OCI-LY7 (cell line): Measurements from ENCODE around the gene IQGAP1. TPM values are rescaled to one million over a fixed set of nuclear protein-coding genes. Genes with fewer than 3 reads are reported as not detected.
"Not testable (repeated sequence)": the region's sequence is repeated elsewhere in the genome, so short reads cannot be mapped to it uniquely, and the experiment has no call there.

Experiments
- BruUV-seq: library from RNA; stranded (reverse); fragments of 400-500 nt; replicated peaks from 2 replicates; lab custom pipeline; 2021; lab: Mats Ljungman, UMichigan
- CTCF ChIA-PET: fragments of 300-600 bp; sonication (Branson Sonifier 250); formaldehyde crosslinking; loops from one replicate; lab custom pipeline; 2022; ENCODE audit warnings: antibody characterized with exemption; ENCODE audit not compliant: unreplicated experiment; lab: Charles Lee
- POLR2A ChIA-PET: fragments of 300-600 bp; sonication (Branson Sonifier 250); formaldehyde crosslinking; loops from one replicate; lab custom pipeline; 2022; ENCODE audit warnings: antibody characterized with exemption; lab: Charles Lee
- DNase-seq: peaks from one replicate; pipeline ENCODE4 v3.0.0-alpha.2; 2015; ENCODE audit warnings: low spot score
- H2AFZ ChIP-seq: fragments of 200-600 bp; sonication (generic), shearing (Covaris generic); 2 replicates; pipeline ENCODE4 v1.6.1; 2014; ENCODE audit warnings: mild to moderate bottlenecking, antibody characterized with exemption, low read length, moderate library complexity
- H3K27ac ChIP-seq: fragments of 200-600 bp; sonication (generic); 2 replicates; pipeline ENCODE4 v1.5.1; 2014; ENCODE audit warnings: mixed run types, low read depth, mild to moderate bottlenecking, moderate library complexity, low read length, inconsistent platforms; ENCODE audit not compliant: poor library complexity, severe bottlenecking
- H3K36me3 ChIP-seq: fragments of 200-600 bp; sonication (generic); 2 replicates; pipeline ENCODE4 v1.6.1; 2014; ENCODE audit warnings: mild to moderate bottlenecking, antibody characterized with exemption, low read length, moderate library complexity, mixed read lengths; ENCODE audit not compliant: insufficient read depth
- H3K4me1 ChIP-seq: fragments of 200-600 bp; sonication (generic); 2 replicates; pipeline ENCODE4 v1.5.1; 2014; ENCODE audit warnings: mild to moderate bottlenecking, low read length; ENCODE audit not compliant: insufficient read depth, poor library complexity, severe bottlenecking
- H3K4me2 ChIP-seq: fragments of 200-600 bp; sonication (generic); 2 replicates; pipeline ENCODE4 v1.6.1; 2014; ENCODE audit warnings: mild to moderate bottlenecking, low read length
- H3K4me3 ChIP-seq: fragments of 200-600 bp; sonication (generic); 2 replicates; pipeline ENCODE4 v1.5.1; 2014; ENCODE audit warnings: mild to moderate bottlenecking, low read depth, low read length; ENCODE audit not compliant: poor library complexity, severe bottlenecking
- H3K79me2 ChIP-seq: fragments of 200-600 bp; sonication (generic); 2 replicates; pipeline ENCODE4 v1.6.1; 2016; ENCODE audit warnings: low read depth, mild to moderate bottlenecking, low read length, moderate library complexity, mixed read lengths; ENCODE audit not compliant: insufficient read depth
- H3K9me2 ChIP-seq: fragments of 200-600 bp; sonication (generic); 2 replicates; pipeline ENCODE4 v1.6.1; 2016; ENCODE audit warnings: mild to moderate bottlenecking, low read length, mixed read lengths; ENCODE audit not compliant: insufficient read depth
- H3K9me3 ChIP-seq: fragments of 200-600 bp; sonication (generic); 2 replicates; pipeline ENCODE4 v1.6.1; 2014; ENCODE audit warnings: mild to moderate bottlenecking, mixed run types, low read length, mixed read lengths
- H4K20me1 ChIP-seq: fragments of 200-600 bp; sonication (generic); 2 replicates; pipeline ENCODE4 v1.6.1; 2014; ENCODE audit warnings: mild to moderate bottlenecking, antibody characterized with exemption, low read length, moderate library complexity, mixed read lengths; ENCODE audit not compliant: insufficient read depth
- EZH2phosphoT487 ChIP-seq: fragments of 200-600 bp; sonication (generic); IDR thresholded peaks from 2 replicates; pipeline ENCODE4 v1.6.1; 2018; ENCODE audit warnings: low read depth, borderline replicate concordance, mild to moderate bottlenecking, mixed run types, antibody characterized with exemption, low read length, moderate library complexity, mixed read lengths
- intact Hi-C: fragments of 100-400 bp; cut with micrococcal nuclease; formaldehyde crosslinking; loops from one replicate; pipeline ENCODE4 v1.10.0; 2022; ENCODE audit not compliant: unreplicated experiment
- total RNA-seq, 2 experiments: library from RNA; depleted of rRNA in 1 of 2; stranded (reverse); fragments of >200 nt in 1 of 2; shearing (Covaris generic) in 1 of 2; gene quantifications; 2 replicates each; pipeline ENCODE4 v1.2.3, GENCODE V29; 2014 to 2022
- TF ChIP-seq, protein P1 (sequence below): fragments of 200-600 bp; sonication (generic); conservative IDR thresholded peaks from 2 replicates; pipeline ENCODE4 v1.5.1; 2014; ENCODE audit warnings: mild to moderate bottlenecking, antibody characterized with exemption, low read length, moderate library complexity, mixed read lengths

The IQGAP1 gene
- total RNA-seq, 2 experiments from 2014 or later = 98.7 to 114 TPM

DNA sequence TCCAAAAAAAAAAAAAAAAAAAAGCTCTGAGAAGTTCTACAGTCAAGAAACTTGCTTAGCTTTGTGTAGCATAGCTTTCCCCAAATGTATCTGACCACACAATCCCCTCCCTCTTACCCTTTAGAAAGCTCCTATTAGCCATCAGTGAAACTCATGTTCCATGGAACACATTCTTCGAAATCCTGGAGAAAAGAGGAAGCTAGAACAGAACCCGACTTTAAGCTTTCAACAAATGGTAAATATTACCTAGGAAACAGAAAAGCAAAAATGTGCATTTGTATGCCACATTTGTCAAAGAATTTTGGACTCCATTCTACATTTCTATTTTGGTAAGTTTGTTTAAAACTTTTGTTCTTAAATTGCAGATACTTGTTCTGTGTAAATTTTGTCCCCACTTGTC lies 124.2 kb downstream of the IQGAP1 start:
- no peak overlapping the region for H3K27ac ChIP-seq
- POLR2A ChIA-PET = interaction anchor here (0.6 to 1.9 kb wide), 5 partner anchors 12 to 385 kb away, joined by 3 to 7 read pairs (median 3); no protein-coding TSS in a partner anchor
- no TSS peak for BruUV-seq
- H3K4me1 ChIP-seq = no peaks in the 10 kb centered on the region
- no peak overlapping the region for H3K4me3 ChIP-seq
- H3K9me3 ChIP-seq = no peaks in the 10 kb centered on the region
- no peaks in the 10 kb centered on the region for H3K36me3 ChIP-seq
- no peaks in the 10 kb centered on the region for H3K79me2 ChIP-seq
- DNase-seq = no peak
- no peaks in the 10 kb centered on the region for H3K9me2 ChIP-seq
- no peak overlapping the region for H2AFZ ChIP-seq
- no peak overlapping the region for H3K4me2 ChIP-seq
- TF ChIP-seq, protein P1, sequence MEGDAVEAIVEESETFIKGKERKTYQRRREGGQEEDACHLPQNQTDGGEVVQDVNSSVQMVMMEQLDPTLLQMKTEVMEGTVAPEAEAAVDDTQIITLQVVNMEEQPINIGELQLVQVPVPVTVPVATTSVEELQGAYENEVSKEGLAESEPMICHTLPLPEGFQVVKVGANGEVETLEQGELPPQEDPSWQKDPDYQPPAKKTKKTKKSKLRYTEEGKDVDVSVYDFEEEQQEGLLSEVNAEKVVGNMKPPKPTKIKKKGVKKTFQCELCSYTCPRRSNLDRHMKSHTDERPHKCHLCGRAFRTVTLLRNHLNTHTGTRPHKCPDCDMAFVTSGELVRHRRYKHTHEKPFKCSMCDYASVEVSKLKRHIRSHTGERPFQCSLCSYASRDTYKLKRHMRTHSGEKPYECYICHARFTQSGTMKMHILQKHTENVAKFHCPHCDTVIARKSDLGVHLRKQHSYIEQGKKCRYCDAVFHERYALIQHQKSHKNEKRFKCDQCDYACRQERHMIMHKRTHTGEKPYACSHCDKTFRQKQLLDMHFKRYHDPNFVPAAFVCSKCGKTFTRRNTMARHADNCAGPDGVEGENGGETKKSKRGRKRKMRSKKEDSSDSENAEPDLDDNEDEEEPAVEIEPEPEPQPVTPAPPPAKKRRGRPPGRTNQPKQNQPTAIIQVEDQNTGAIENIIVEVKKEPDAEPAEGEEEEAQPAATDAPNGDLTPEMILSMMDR = no peak
- no peak for TF ChIP-seq EZH2phosphoT487
- intact Hi-C loops = no loop called here
- H4K20me1 ChIP-seq = no peaks in the 10 kb centered on the region
- CTCF ChIA-PET = interaction anchor here (0.6 kb wide), 1 partner anchor 13 kb away, joined by 3 read pairs; no protein-coding TSS in a partner anchor

- TF ChIP-seq EZH2phosphoT487 = no peak
- TF ChIP-seq, protein P1 = no peak
- intact Hi-C loops = no loop called here
- Histone ChIP-seq H2AFZ (no peak overlapping the region), H3K9me2 (no peaks in the 10 kb centered on the region), H3K79me2 (no peaks in the 10 kb centered on the region), H3K36me3 (no peaks in the 10 kb centered on the region), H3K27ac (no peak overlapping the region), H3K9me3 (no peaks in the 10 kb centered on the region), H3K4me3 (no peak overlapping the region), H3K4me1 (no peaks in the 10 kb centered on the region), H4K20me1 (no peaks in the 10 kb centered on the region), H3K4me2 (no peak overlapping the region)
- ChIA-PET CTCF (no interaction called here), POLR2A (interaction anchor here (0.5 to 1.9 kb wide), 5 partner anchors 12 to 385 kb away, joined by 3 to 7 read pairs (median 3); no protein-coding TSS in a partner anchor)
- DNase-seq = no peak
- BruUV-seq = no TSS peak
These were observed 124.9 kb downstream of the IQGAP1 start for GRCh38 chr15:90512981-90513380.

DNA sequence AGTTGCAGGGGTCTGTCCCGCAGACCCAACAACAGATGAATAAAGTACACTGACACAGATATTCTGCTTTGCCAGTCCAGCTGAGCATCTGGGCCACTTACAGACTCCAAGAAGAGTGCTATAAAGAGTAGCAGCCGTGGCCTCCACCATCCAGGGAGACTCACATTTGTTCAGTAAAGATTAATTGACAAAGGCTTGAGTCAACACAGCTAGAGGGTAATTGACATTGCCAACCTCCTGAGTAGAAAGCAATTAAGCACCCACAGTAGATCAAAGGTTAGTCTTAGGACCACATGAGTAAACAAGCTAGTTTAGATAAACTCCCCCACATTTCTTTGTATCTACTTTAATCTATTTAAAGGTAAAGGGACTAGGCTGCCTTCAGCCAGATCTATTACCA lies 125.4 kb downstream of the IQGAP1 start:
- Histone ChIP-seq H3K4me1 (no peaks in the 10 kb centered on the region), H3K79me2 (no peaks in the 10 kb centered on the region), H3K4me3 (no peak overlapping the region), H3K9me2 (no peaks in the 10 kb centered on the region), H2AFZ (no peak overlapping the region), H3K36me3 (no peaks in the 10 kb centered on the region), H3K9me3 (no peaks in the 10 kb centered on the region), H3K4me2 (no peak overlapping the region), H3K27ac (no peak overlapping the region), H4K20me1 (no peaks in the 10 kb centered on the region)
- intact Hi-C loops = no loop called here
- DNase-seq = no peak
- ChIA-PET CTCF (no interaction called here), POLR2A (interaction anchor here (0.7 to 0.8 kb wide), 2 partner anchors 11 to 72 kb away, joined by 3 to 4 read pairs; no protein-coding TSS in a partner anchor)
- TF ChIP-seq, protein P1 = no peak
- no peak for TF ChIP-seq EZH2phosphoT487
- no TSS peak for BruUV-seq

GRCh38 chr15:90513893-90514292 lies 125.9 kb downstream of the IQGAP1 start:
- H3K9me2 ChIP-seq, intact Hi-C loops, H3K4me3 ChIP-seq, CTCF ChIA-PET, H4K20me1 ChIP-seq, H2AFZ ChIP-seq, H3K79me2 ChIP-seq, DNase-seq, H3K27ac ChIP-seq, BruUV-seq, H3K4me1 ChIP-seq, H3K4me2 ChIP-seq, H3K9me3 ChIP-seq, H3K36me3 ChIP-seq: not testable (repeated sequence)
- POLR2A ChIA-PET = interaction anchor here (0.8 kb wide), 1 partner anchor 10 kb away, joined by 4 read pairs; no protein-coding TSS in a partner anchor
